Suprapubic skin (tissue), 3 donors: ENCODE results near the gene CELSR2.

Source experiments
- POLR2A ChIP-seq, 2 donors: fragments of 450-650 bp; IDR thresholded peaks; one replicate each; pipeline ENCODE4 v1.6.1; 2017; ENCODE audit warnings: antibody characterized with exemption in 2 of 2, mild to moderate bottlenecking in 2 of 2, moderate library complexity in 2 of 2
- TF ChIP-seq, protein P1 (sequence below), 2 donors: fragments of 200-600 bp in 1 of 2; fragments of 450-650 bp in 1 of 2; sonication (generic) in 1 of 2; IDR thresholded peaks; one replicate each; pipeline ENCODE4 v1.5.1; 2016 to 2019; ENCODE audit warnings: antibody characterized with exemption in 2 of 2, mild to moderate bottlenecking in 1 of 2, moderate library complexity in 1 of 2

DNA sequence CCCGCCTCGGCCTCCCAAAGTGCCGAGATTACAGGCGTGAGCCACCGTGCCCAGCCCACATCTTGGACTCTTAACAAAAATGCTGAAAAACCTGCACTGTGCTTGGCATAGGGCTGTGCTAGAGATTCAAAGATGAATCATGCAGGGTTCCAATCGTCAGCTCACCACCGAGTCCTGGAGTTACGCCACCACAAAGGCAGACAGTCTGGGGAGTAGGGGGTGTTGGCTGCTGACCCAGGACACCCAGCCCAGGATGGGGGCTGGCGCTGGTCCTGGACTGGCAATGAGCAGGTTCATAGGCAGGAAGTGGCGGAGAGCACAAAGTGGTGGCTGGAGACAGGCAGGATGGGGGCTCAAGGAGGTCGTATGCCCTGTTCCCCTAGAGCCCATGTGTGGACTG, 17.6 kb downstream of the CELSR2 start:
- no peak for TF ChIP-seq POLR2A (IDR thresholded peaks at IDR 0.05)
- TF ChIP-seq, protein P1, sequence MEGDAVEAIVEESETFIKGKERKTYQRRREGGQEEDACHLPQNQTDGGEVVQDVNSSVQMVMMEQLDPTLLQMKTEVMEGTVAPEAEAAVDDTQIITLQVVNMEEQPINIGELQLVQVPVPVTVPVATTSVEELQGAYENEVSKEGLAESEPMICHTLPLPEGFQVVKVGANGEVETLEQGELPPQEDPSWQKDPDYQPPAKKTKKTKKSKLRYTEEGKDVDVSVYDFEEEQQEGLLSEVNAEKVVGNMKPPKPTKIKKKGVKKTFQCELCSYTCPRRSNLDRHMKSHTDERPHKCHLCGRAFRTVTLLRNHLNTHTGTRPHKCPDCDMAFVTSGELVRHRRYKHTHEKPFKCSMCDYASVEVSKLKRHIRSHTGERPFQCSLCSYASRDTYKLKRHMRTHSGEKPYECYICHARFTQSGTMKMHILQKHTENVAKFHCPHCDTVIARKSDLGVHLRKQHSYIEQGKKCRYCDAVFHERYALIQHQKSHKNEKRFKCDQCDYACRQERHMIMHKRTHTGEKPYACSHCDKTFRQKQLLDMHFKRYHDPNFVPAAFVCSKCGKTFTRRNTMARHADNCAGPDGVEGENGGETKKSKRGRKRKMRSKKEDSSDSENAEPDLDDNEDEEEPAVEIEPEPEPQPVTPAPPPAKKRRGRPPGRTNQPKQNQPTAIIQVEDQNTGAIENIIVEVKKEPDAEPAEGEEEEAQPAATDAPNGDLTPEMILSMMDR (IDR thresholded peaks at IDR 0.05): no peak
